Activated CD8-positive, alpha-beta memory T cell treated with anti-CD3 and anti-CD28 coated beads for 1 hour (primary cell): ENCODE results near the gene OTULINL.

Source experiments
- DNase-seq, 2 donors: peaks; one replicate each; pipeline ENCODE4 v3.0.0-alpha.2; 2020; ENCODE audit warnings: low read depth in 1 of 2; ENCODE audit errors: extremely low read depth in 1 of 2

OTULINL gene

GRCh38 chr5:14598225-14598624, 16.6 kb downstream of the OTULINL start:
- DNase-seq: no peak

GRCh38 chr5:14599476-14600127, 18.0 kb downstream of the OTULINL start:
- no peak for DNase-seq

- DNase-seq: no peak
Observed at GRCh38 chr5:14600846-14601245, 19.3 kb downstream of the OTULINL start.

- no peak for DNase-seq
Observed at GRCh38 chr5:14603141-14603540, 21.5 kb downstream of the OTULINL start.

- DNase-seq: no peak
Observed at GRCh38 chr5:14607104-14607503, 25.5 kb downstream of the OTULINL start.

- DNase-seq: no peak
Observed at GRCh38 chr5:14608169-14608568, 26.6 kb downstream of the OTULINL start.

GRCh38 chr5:14611737-14612136, 30.1 kb downstream of the OTULINL start:
- no peak for DNase-seq

- DNase-seq: no peak
Observed at GRCh38 chr5:14614490-14614889, 32.9 kb downstream of the OTULINL start.

GRCh38 chr5:14615365-14615764, 33.8 kb downstream of the OTULINL start:
- no peak for DNase-seq

- DNase-seq: no peak
Observed at GRCh38 chr5:14617441-14617840, 35.8 kb downstream of the OTULINL start.

GRCh38 chr5:14627270-14627669, 45.7 kb downstream of the OTULINL start:
- DNase-seq: no peak

- DNase-seq: peak in 1 of 2 donors; percentile 41
Observed at GRCh38 chr5:14628346-14628745, 46.8 kb downstream of the OTULINL start.

GRCh38 chr5:14630671-14631070, 49.1 kb downstream of the OTULINL start:
- no peak for DNase-seq

GRCh38 chr5:14635656-14636055, 54.1 kb downstream of the OTULINL start:
- no peak for DNase-seq

- no peak for DNase-seq
Observed at GRCh38 chr5:14640765-14641164, 59.2 kb downstream of the OTULINL start.

GRCh38 chr5:14644623-14645237, 63.1 kb downstream of the OTULINL start:
- DNase-seq: no peak

- DNase-seq: no peak
Observed at GRCh38 chr5:14650052-14650451, 68.5 kb downstream of the OTULINL start.

GRCh38 chr5:14655146-14655741, 73.7 kb downstream of the OTULINL start:
- DNase-seq: no peak

- DNase-seq: no peak
Observed at GRCh38 chr5:14656898-14657297, 75.3 kb downstream of the OTULINL start.

- no peak for DNase-seq
Observed at GRCh38 chr5:14659821-14660607, 78.4 kb downstream of the OTULINL start.

GRCh38 chr5:14660833-14661232, 79.2 kb downstream of the OTULINL start:
- DNase-seq: no peak
